K562 (cell line): ENCODE results near the gene CCDC50. TPM values are rescaled to one million over a fixed set of nuclear protein-coding genes. Genes with fewer than 3 reads are reported as not detected.

ENCODE experiments used
- ATAC-seq: fragments of 200-7000 bp; cut with Tn5 transposase; 3 replicates; pipeline ENCODE4 v1.9.1; 2020; ENCODE audit warnings: moderate library complexity
- BruUV-seq: library from RNA; stranded (reverse); fragments of 400-500 nt; replicated peaks from 2 replicates; lab custom pipeline; 2021; lab: Mats Ljungman, UMichigan
- CTCF ChIA-PET: fragments of 300-600 bp; formaldehyde crosslinking; extraction: SDS; loops from one replicate; lab custom pipeline; 2021; ENCODE audit warnings: low intra/inter-chr PET ratio; lab: Yijun Ruan, JAX
- POLR2A ChIA-PET: fragments of 300-600, 350-650 bp; sonication (Branson Sonifier 250); formaldehyde crosslinking; extraction: SDS; loops from one replicate; lab custom pipeline; 2021; ENCODE audit warnings: antibody characterized with exemption, inconsistent platforms; lab: Yijun Ruan, JAX
- DNase-seq, 4 experiments: peaks; one replicate each; pipeline versions ENCODE4 v3.0.0 to v3.0.0-alpha.2; 2011 to 2018; ENCODE audit warnings: low spot score in 3 of 4, mixed read lengths in 3 of 4; ENCODE audit errors: extremely low read depth in 1 of 4
- FAIRE-seq: peaks from 2 replicates; lab custom pipeline; 2011; peaks lifted over from hg19 to GRCh38; lab: Jason Lieb, UNC
- H2AFZ ChIP-seq: 2 replicates; pipeline ENCODE4 v1.6.0; 2011; ENCODE audit warnings: low read depth, low read length, control low read depth, inconsistent platforms
- H3K27ac ChIP-seq: fragments of 200-600 bp; 3 replicates; pipeline ENCODE4 v1.8.0; 2011; ENCODE audit warnings: low read depth, mild to moderate bottlenecking, control low read depth, inconsistent platforms, low read length, moderate library complexity, mixed read lengths; ENCODE audit errors: extremely low read depth
- H3K27me3 ChIP-seq, 2 experiments: fragments of 300-600 bp in 1 of 2; 2 replicates in 1 of 2; 3 replicates in 1 of 2; pipeline versions ENCODE4 v1.6.0 to v1.8.0; 2011; ENCODE audit warnings: inconsistent platforms in 2 of 2, low read length in 2 of 2, mild to moderate bottlenecking in 1 of 2, mixed read lengths in 1 of 2, moderate library complexity in 1 of 2; ENCODE audit not compliant: control insufficient read depth in 2 of 2, insufficient read depth in 2 of 2
- H3K36me3 ChIP-seq: fragments of 300-600 bp; 3 replicates; pipeline ENCODE4 v1.8.0; 2011; ENCODE audit warnings: mild to moderate bottlenecking, low read length, inconsistent platforms; ENCODE audit not compliant: control insufficient read depth, insufficient read depth
- H3K4me1 ChIP-seq, 2 experiments: fragments of 200-600 bp in 1 of 2; replicated peaks in 1 of 2; 2 replicates in 1 of 2; 3 replicates in 1 of 2; pipeline versions ENCODE4 v1.5.1 to v1.8.0; 2011; ENCODE audit warnings: inconsistent platforms in 2 of 2, low read length in 2 of 2, mild to moderate bottlenecking in 1 of 2, mixed read lengths in 1 of 2, moderate library complexity in 1 of 2; ENCODE audit not compliant: control insufficient read depth in 2 of 2, insufficient read depth in 2 of 2
- H3K4me2 ChIP-seq: 2 replicates; pipeline ENCODE4 v1.6.1; 2011; ENCODE audit warnings: low read length, control low read depth, inconsistent platforms, mixed read lengths; ENCODE audit not compliant: insufficient read depth
- H3K4me3 ChIP-seq: fragments of 200-600 bp; sonication (generic), shearing (Covaris generic); 2 replicates; pipeline ENCODE4 v1.5.1; 2016; ENCODE audit warnings: control low read depth, inconsistent platforms
- H3K79me2 ChIP-seq: fragments of 200-600 bp; 3 replicates; pipeline ENCODE4 v1.8.0; 2011; ENCODE audit warnings: low read length, inconsistent platforms; ENCODE audit not compliant: control insufficient read depth, insufficient read depth
- H3K9ac ChIP-seq, 2 experiments: 2 replicates each; pipeline versions ENCODE4 v1.6.0 to v1.6.1; 2011; ENCODE audit warnings: low read depth in 2 of 2, low read length in 2 of 2, control low read depth in 1 of 2, inconsistent platforms in 1 of 2, mild to moderate bottlenecking in 1 of 2, mixed read lengths in 1 of 2; ENCODE audit not compliant: insufficient read depth in 1 of 2
- H3K9me1 ChIP-seq: one replicate; pipeline ENCODE4 v1.6.0; 2011; ENCODE audit warnings: inconsistent platforms, mild to moderate bottlenecking, low read length, moderate library complexity; ENCODE audit not compliant: control insufficient read depth, insufficient read depth
- H3K9me3 ChIP-seq: replicated peaks from 2 replicates; pipeline ENCODE4 v1.5.1; 2011; ENCODE audit warnings: low read depth, low read length, inconsistent platforms; ENCODE audit not compliant: control insufficient read depth, insufficient read depth
- H4K20me1 ChIP-seq: replicated peaks from 2 replicates; pipeline ENCODE4 v1.6.1; 2011; ENCODE audit warnings: low read length, inconsistent platforms, mixed read lengths; ENCODE audit not compliant: control insufficient read depth, insufficient read depth
- CEBPG ChIP-seq, 3 experiments: fragments of 200-800 bp in 1 of 3; sonication (Bioruptor generic) in 1 of 3; sonication (generic) in 1 of 3; formaldehyde crosslinking in 1 of 3; IDR thresholded peaks in 2 of 3; conservative IDR thresholded peaks in 1 of 3; 2 replicates each; pipeline versions ENCODE4 v1.6.1 to v1.8.0; 2016 to 2022; ENCODE audit warnings: missing compliant biosample characterization in 2 of 3, missing genetic modification characterization in 2 of 3, mild to moderate bottlenecking in 1 of 3, missing genetic modification reagents in 1 of 3
- NFATC3 ChIP-seq: fragments of 450-650 bp; IDR thresholded peaks from 2 replicates; pipeline ENCODE4 v1.6.1; 2017; ENCODE audit warnings: mild to moderate bottlenecking
- SMC3 ChIP-seq: conservative IDR thresholded peaks from 2 replicates; pipeline ENCODE4 v1.6.1; 2011; ENCODE audit warnings: low read depth, low read length, improper control_type of control experiment; ENCODE audit not compliant: insufficient read depth
- ZNF551 ChIP-seq: fragments of 250-450 bp; sonication (Bioruptor Pico); IDR thresholded peaks from 2 replicates; pipeline ENCODE4 v1.5.0; 2021; ENCODE audit warnings: mild to moderate bottlenecking, moderate library complexity
- WGBS: fragments of 100-300 bp; shearing (Covaris generic); methylation state at CpG from one replicate; pipeline ENCODE4 v1.1.6; 2016; ENCODE audit warnings: low coverage, mixed read lengths; ENCODE audit not compliant: insufficient coverage; ENCODE audit errors: missing lambda C conversion rate; 5-methylcytosine and 5-hydroxymethylcytosine counted together
- in situ Hi-C: fragments of 300-500 bp; cut with MboI; formaldehyde crosslinking; loops from 4 replicates; pipeline ENCODE4 v1.15.0; 2018; ENCODE audit warnings: inconsistent platforms, mixed read lengths
- intact Hi-C: fragments of 100-400 bp; cut with micrococcal nuclease; formaldehyde crosslinking; loops from 2 replicates; pipeline ENCODE4 v1.14.2; 2022
- polyA plus RNA-seq, 8 experiments: library from polyadenylated mRNA; depleted of rRNA in 4 of 8; stranded (reverse) in 5 of 8; unstranded in 3 of 8; fragments of >200 nt; fragmentation: Nextera tagmentation in 2 of 8; fragmentation: Illumina TruSeq in 1 of 8; extraction: Ambion mirVana in 2 of 8; extraction: Trizol in 1 of 8; gene quantifications; 2 replicates each; pipeline versions ENCODE4 v1.2.1 to v1.2.3, GENCODE V29; 2011 to 2014; ENCODE audit warnings: inconsistent platforms in 1 of 8, missing spikeins in 1 of 8
- total RNA-seq, 7 experiments: library from RNA; depleted of rRNA in 6 of 7; stranded (reverse); fragments of >200 nt in 6 of 7; fragmentation: Illumina TruSeq in 2 of 7; extraction: Trizol in 2 of 7; gene quantifications; 2 replicates each; pipeline versions ENCODE4 v1.2.1 to v1.2.3, GENCODE V29; 2011 to 2021; ENCODE audit warnings: low replicate concordance in 1 of 7
- TF ChIP-seq, protein P1 (sequence below): sonication (generic); formaldehyde crosslinking; IDR thresholded peaks from 2 replicates; pipeline ENCODE4 v1.8.0; 2022; ENCODE audit warnings: mild to moderate bottlenecking, missing genetic modification reagents, borderline replicate concordance
- TF ChIP-seq, protein P2 (sequence below): fragments of 250-450 bp; sonication (Bioruptor Pico); IDR thresholded peaks from 2 replicates; pipeline ENCODE4 v1.6.1; 2021; ENCODE audit warnings: mild to moderate bottlenecking

Gene CCDC50
- total and polyA plus RNA-seq, 9 of the 15 experiments (the other 6 are each of a cell fraction or from before 2014, with no cell fraction given): 8.4 to 63.4 (median 40.4) TPM

DNA sequence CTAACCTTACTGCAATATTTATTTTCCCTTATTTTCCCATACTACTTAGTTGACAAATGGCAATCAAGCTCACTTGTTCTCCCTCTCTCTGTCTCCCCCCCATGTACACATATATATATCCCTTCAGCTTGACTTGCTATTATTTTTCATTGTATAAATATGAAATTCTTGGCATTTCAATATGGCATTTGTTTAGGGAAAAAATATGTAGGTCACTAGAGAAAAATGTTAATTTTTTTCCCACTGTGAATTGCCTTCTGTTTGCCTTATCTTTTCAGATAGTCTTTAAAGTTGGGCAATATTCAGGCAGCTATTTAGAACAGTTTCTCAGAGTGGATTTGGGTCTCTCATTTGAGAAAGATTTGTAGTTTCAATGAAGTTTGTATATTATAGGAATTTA, 64.0 kb downstream of the CCDC50 start:
- no peak for ATAC-seq
- no peak overlapping the region for H3K4me3 ChIP-seq
- no peak overlapping the region for H3K9ac ChIP-seq
- no peak overlapping the region for H3K27ac ChIP-seq
- no peak overlapping the region for H2AFZ ChIP-seq
- peaks cover 19% of the 10 kb centered on the region; the same call in 1 of the 3 replicates for H3K36me3 ChIP-seq
- TF ChIP-seq, protein P1, sequence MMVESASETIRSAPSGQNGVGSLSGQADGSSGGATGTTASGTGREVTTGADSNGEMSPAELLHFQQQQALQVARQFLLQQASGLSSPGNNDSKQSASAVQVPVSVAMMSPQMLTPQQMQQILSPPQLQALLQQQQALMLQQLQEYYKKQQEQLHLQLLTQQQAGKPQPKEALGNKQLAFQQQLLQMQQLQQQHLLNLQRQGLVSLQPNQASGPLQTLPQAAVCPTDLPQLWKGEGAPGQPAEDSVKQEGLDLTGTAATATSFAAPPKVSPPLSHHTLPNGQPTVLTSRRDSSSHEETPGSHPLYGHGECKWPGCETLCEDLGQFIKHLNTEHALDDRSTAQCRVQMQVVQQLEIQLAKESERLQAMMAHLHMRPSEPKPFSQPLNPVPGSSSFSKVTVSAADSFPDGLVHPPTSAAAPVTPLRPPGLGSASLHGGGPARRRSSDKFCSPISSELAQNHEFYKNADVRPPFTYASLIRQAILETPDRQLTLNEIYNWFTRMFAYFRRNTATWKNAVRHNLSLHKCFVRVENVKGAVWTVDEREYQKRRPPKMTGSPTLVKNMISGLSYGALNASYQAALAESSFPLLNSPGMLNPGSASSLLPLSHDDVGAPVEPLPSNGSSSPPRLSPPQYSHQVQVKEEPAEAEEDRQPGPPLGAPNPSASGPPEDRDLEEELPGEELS: no peak
- no peak for TF ChIP-seq CEBPG (CRISPR knock-in tag; IDR thresholded peaks at IDR 0.05)
- TF ChIP-seq CEBPG (tag; conservative IDR thresholded peaks at IDR 0.05 in 1 of 2, IDR thresholded peaks at IDR 0.05 in 1 of 2): peak; percentile 17 to 33; a peak in 1 of 4 replicates
- no peaks in the 10 kb centered on the region for H3K9me3 ChIP-seq
- intact Hi-C loops (no loop called here), in situ Hi-C loops (no loop called here)
- H3K4me2 ChIP-seq: no peak overlapping the region
- H3K27me3 ChIP-seq: no peaks in the 10 kb centered on the region
- no peak for FAIRE-seq
- POLR2A ChIA-PET: no interaction called here
- CTCF ChIA-PET: no interaction called here
- no TSS peak for BruUV-seq
- H3K4me1 ChIP-seq: no peaks in the 10 kb centered on the region
- H3K9me1 ChIP-seq: no peaks in the 10 kb centered on the region
- H3K79me2 ChIP-seq: no peaks in the 10 kb centered on the region
- no peaks in the 10 kb centered on the region for H4K20me1 ChIP-seq
- no peak for DNase-seq

DNA sequence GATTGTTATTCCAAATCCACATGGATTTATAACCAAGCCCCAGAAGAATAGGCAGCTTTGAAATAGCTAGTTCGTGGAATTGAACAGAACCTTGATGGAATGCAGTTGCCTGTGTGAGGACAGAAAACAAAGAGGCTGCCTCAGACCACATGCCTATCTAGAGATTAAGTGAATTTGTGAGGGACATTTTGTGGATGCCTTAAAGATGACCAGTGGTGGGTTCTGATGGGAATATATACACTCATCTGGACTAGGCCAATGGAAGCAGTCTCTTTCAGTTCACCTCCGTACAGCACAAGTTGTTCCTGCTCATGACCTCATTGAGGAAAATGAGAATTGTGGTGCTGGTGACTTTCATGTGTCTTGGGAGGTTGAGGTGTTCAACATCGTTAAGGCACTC, 68.6 kb downstream of the CCDC50 start:
- no peaks in the 10 kb centered on the region for H3K4me1 ChIP-seq
- H4K20me1 ChIP-seq: no peaks in the 10 kb centered on the region
- no peaks in the 10 kb centered on the region for H3K9me1 ChIP-seq
- ChIA-PET CTCF (no interaction called here), POLR2A (no interaction called here)
- no peak overlapping the region for H3K4me2 ChIP-seq
- no peak for TF ChIP-seq ZNF551
- TF ChIP-seq, protein P2, sequence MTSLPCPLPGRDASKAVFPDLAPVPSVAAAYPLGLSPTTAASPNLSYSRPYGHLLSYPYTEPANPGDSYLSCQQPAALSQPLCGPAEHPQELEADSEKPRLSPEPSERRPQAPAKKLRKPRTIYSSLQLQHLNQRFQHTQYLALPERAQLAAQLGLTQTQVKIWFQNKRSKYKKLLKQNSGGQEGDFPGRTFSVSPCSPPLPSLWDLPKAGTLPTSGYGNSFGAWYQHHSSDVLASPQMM: no peak
- no peak for TF ChIP-seq NFATC3
- no peak for TF ChIP-seq SMC3
- BruUV-seq: no TSS peak
- ATAC-seq: no peak
- FAIRE-seq: no peak
- H3K9ac ChIP-seq: no peak overlapping the region
- DNase-seq: no peak
- peaks cover 7% of the 10 kb centered on the region; the same call in 1 of the 3 replicates for H3K36me3 ChIP-seq
- in situ Hi-C loops (no loop called here), intact Hi-C loops (no loop called here)
- H3K27me3 ChIP-seq: no peaks in the 10 kb centered on the region
- no peaks in the 10 kb centered on the region for H3K9me3 ChIP-seq
- no peak overlapping the region for H3K27ac ChIP-seq
- no peaks in the 10 kb centered on the region for H3K79me2 ChIP-seq
- no peak overlapping the region for H3K4me3 ChIP-seq
- H2AFZ ChIP-seq: no peak overlapping the region
- 63% methylated on average over 3 of the region's 3 CpGs for WGBS
